ENCODE results near the gene HES3.

- TF ChIP-seq CTCF (IDR thresholded peaks at IDR 0.05) (no peak), POLR2A (IDR thresholded peaks at IDR 0.05) (no peak)
Observed at GRCh38 chr1:6261615-6261995, 17.6 kb downstream of the HES3 start.
